Stimulated activated naive CD8-positive, alpha-beta T cell treated with anti-CD3 and anti-CD28 coated beads, Interleukin-15, Interleukin-2, amounts not matched to agents 100 U/mL and 50 U/mL, for 24 hours (primary cell): ENCODE data around the gene P2RX2.

Experiments used
- ATAC-seq: fragments of 150-1000 bp; cut with Tn5 transposase; one replicate; pipeline ENCODE4 v1.10.0; 2021
- DNase-seq: peaks from one replicate; pipeline ENCODE4 v3.0.0; 2021

P2RX2 gene

GRCh38 chr12:132620113-132620898 is 1.7 kb downstream of the P2RX2 start:
- ATAC-seq (no peak), DNase-seq (no peak)

- ATAC-seq (no peak), DNase-seq (no peak)
These were observed 2.5 kb downstream of the P2RX2 start for GRCh38 chr12:132620899-132621656.

GRCh38 chr12:132621657-132622435 is 3.3 kb downstream of the P2RX2 start:
- DNase-seq (no peak), ATAC-seq (no peak)

- DNase-seq (no peak), ATAC-seq (no peak)
These were observed 4.0 kb downstream of the P2RX2 start for GRCh38 chr12:132622437-132623071.

GRCh38 chr12:132623072-132623869 is 4.7 kb downstream of the P2RX2 start:
- ATAC-seq, result no peak
- DNase-seq, result no peak

GRCh38 chr12:132624186-132624855 is 5.7 kb downstream of the P2RX2 start:
- no peak for ATAC-seq

GRCh38 chr12:132624910-132625630 is 6.5 kb downstream of the P2RX2 start:
- no peak for ATAC-seq
- no peak for DNase-seq

More at GRCh38 chr12:132624186-132624855, 5.7 kb downstream of the P2RX2 start:
- no peak for DNase-seq

- DNase-seq (no peak), ATAC-seq (no peak)
These were observed 7.3 kb downstream of the P2RX2 start for GRCh38 chr12:132625731-132626430.

GRCh38 chr12:132629330-132629729 is 10.8 kb downstream of the P2RX2 start:
- no peak for DNase-seq
- no peak for ATAC-seq

GRCh38 chr12:132630672-132631071 is 12.1 kb downstream of the P2RX2 start:
- ATAC-seq (no peak), DNase-seq (no peak)

- no peak for DNase-seq
These were observed 13.1 kb downstream of the P2RX2 start for GRCh38 chr12:132631666-132632065.

GRCh38 chr12:132632521-132633228 is 14.1 kb downstream of the P2RX2 start:
- ATAC-seq, result no peak

More at GRCh38 chr12:132631666-132632065, 13.1 kb downstream of the P2RX2 start:
- no peak for ATAC-seq

GRCh38 chr12:132633398-132633797 is 14.8 kb downstream of the P2RX2 start:
- ATAC-seq, result no peak

More at GRCh38 chr12:132632521-132633228, 14.1 kb downstream of the P2RX2 start:
- no peak for DNase-seq

GRCh38 chr12:132633901-132634300 is 15.3 kb downstream of the P2RX2 start:
- DNase-seq, result no peak
- ATAC-seq, result no peak

More at GRCh38 chr12:132633398-132633797, 14.8 kb downstream of the P2RX2 start:
- no peak for DNase-seq

- no peak for ATAC-seq
- DNase-seq, result no peak
These were observed 15.9 kb downstream of the P2RX2 start for GRCh38 chr12:132634411-132634990.

GRCh38 chr12:132635076-132635955 is 16.7 kb downstream of the P2RX2 start:
- DNase-seq, result no peak
- ATAC-seq, result no peak

- ATAC-seq, result no peak
- DNase-seq, result no peak
These were observed 19.2 kb downstream of the P2RX2 start for GRCh38 chr12:132637811-132638210.
